ENCODE measurements around the gene EHBP1L1.

EHBP1L1 gene

DNA sequence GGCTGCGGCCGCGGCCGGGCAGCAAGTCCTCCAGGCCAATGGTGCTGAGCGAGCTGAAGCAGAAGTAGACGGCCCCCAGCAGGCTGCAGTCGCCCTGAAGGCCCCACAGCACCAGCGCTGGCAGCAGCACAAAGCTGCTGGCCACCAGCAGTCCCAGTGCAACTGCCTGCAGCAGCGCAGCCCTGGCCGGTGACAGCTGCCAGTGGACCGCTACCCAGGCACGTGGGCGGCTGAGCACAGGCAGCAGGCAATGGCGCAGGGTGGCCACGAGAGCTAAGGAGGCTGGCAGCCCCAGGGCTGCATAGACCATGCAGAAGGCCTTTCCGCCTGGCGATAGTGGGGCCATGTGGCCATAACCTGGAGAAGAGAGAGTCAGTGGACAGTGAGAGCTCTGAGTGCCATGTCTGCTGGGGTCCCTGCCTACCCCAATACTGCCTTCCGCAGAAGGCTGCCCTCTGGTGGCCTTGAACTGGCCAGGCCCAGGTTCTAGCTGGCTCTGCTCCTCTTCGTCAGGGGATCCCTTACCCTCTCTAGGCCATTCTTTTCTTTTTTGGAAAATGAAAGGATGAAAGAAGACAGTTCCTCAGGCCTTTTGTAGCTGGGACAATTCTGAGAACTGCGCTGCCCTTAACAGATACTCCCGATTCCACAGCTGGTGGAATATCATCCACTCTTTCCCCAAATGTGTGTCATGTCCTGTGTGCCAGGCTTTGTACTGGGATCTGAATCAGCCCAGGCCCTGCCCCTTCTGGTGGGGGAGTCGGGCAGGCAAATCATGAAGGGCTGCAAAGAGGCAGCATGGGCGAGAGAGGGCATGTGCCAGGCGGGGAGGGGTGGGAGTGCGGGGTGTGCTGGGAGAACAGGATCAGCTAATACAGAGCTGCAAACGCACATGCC lies 17.9 kb downstream of the EHBP1L1 start:
- Histone ChIP-seq H3K4me3 (ENCODE audit: insufficient read depth in 1 of 2, low read depth in 1 of 2, low read length in 2 of 2) (peak overlapping the region in 1 of 2 experiments; percentile 9), H3K14ac (ENCODE audit: low read length in 2 of 2) (no peak overlapping the region), H3K4me1 (ENCODE audit: control insufficient read depth, insufficient read depth, low read depth, low read length) (peaks cover 33% of the 10 kb centered on the region), H2BK15ac (ENCODE audit: low read depth, poor library complexity, severe bottlenecking) (no peak overlapping the region), H3K36me3 (ENCODE audit: control insufficient read depth in 1 of 2, insufficient read depth in 2 of 2, low read depth in 1 of 2, low read length in 2 of 2) (peaks cover 43 to 55% of the 10 kb centered on the region in 2 experiments), H3K4ac (ENCODE audit: low read depth in 1 of 2, low read length in 2 of 2) (peak overlapping the region in 1 of 2 experiments; percentile 82), H2AK5ac (ENCODE audit: low read length, severe bottlenecking) (no peak overlapping the region), H3K4me2 (ENCODE audit: low read length, poor library complexity, severe bottlenecking) (no peak overlapping the region), H4K91ac (ENCODE audit: low read length) (no peak overlapping the region), H3K27me3 (ENCODE audit: control insufficient read depth in 1 of 2, insufficient read depth in 1 of 2, low read length in 2 of 2) (no peaks in the 10 kb centered on the region), H2BK5ac (ENCODE audit: low read depth, low read length, poor library complexity, severe bottlenecking) (no peak overlapping the region), H4K8ac (ENCODE audit: low read length) (peak overlapping the region; percentile 72), H3K9me3 (ENCODE audit: control insufficient read depth, low read length) (no peaks in the 10 kb centered on the region), H3K18ac (ENCODE audit: low read depth in 1 of 2, low read length in 2 of 2) (peak overlapping the region; percentile 30 to 67), H3K23ac (ENCODE audit: low read length in 2 of 2) (no peak overlapping the region), H3K27ac (ENCODE audit: low read length, poor library complexity, severe bottlenecking) (no peak overlapping the region), H2BK12ac (ENCODE audit: low read length in 2 of 2) (no peak overlapping the region), H2AFZ (ENCODE audit: low read depth, low read length) (no peak overlapping the region), H3K9ac (ENCODE audit: low read length) (no peak overlapping the region), H3K79me1 (replicated peaks; ENCODE audit: low read length, poor library complexity, severe bottlenecking) (peaks cover 9% of the 10 kb centered on the region), H2BK120ac (ENCODE audit: low read depth, low read length) (no peak overlapping the region)
- DNase-seq: peak; percentile 57
- 89% methylated on average over 26 of the region's 26 CpGs for WGBS

- no peak overlapping the region for H3K27ac ChIP-seq (ENCODE audit: low read length, poor library complexity, severe bottlenecking)
- no peak overlapping the region for H3K23ac ChIP-seq (ENCODE audit: low read length in 2 of 2)
- H2AFZ ChIP-seq (ENCODE audit: low read depth, low read length): no peak overlapping the region
- DNase-seq: no peak
- peak overlapping the region; percentile 26 for H3K9ac ChIP-seq (ENCODE audit: low read length)
- H4K8ac ChIP-seq (ENCODE audit: low read length): peak overlapping the region; percentile 24
- H3K9me3 ChIP-seq (ENCODE audit: control insufficient read depth, low read length): no peaks in the 10 kb centered on the region
- H3K4me2 ChIP-seq (ENCODE audit: low read length, poor library complexity, severe bottlenecking): no peak overlapping the region
- peaks cover 25% of the 10 kb centered on the region for H3K4me1 ChIP-seq (ENCODE audit: control insufficient read depth, insufficient read depth, low read depth, low read length)
- no peak overlapping the region for H3K4ac ChIP-seq (ENCODE audit: low read depth in 1 of 2, low read length in 2 of 2)
- H3K4me3 ChIP-seq (ENCODE audit: insufficient read depth in 1 of 2, low read depth in 1 of 2, low read length in 2 of 2): no peak overlapping the region
- no peak overlapping the region for H2BK5ac ChIP-seq (ENCODE audit: low read depth, low read length, poor library complexity, severe bottlenecking)
- no peak overlapping the region for H2BK12ac ChIP-seq (ENCODE audit: low read length in 2 of 2)
- H3K36me3 ChIP-seq (ENCODE audit: control insufficient read depth in 1 of 2, insufficient read depth in 2 of 2, low read depth in 1 of 2, low read length in 2 of 2): peaks cover 47 to 59% of the 10 kb centered on the region in 2 experiments
- no peak overlapping the region for H2BK15ac ChIP-seq (ENCODE audit: low read depth, poor library complexity, severe bottlenecking)
- H2BK120ac ChIP-seq (ENCODE audit: low read depth, low read length): no peak overlapping the region
- WGBS: 92% methylated on average over 3 of the region's 3 CpGs
- no peak overlapping the region for H3K14ac ChIP-seq (ENCODE audit: low read length in 2 of 2)
- H3K27me3 ChIP-seq (ENCODE audit: control insufficient read depth in 1 of 2, insufficient read depth in 1 of 2, low read length in 2 of 2): no peaks in the 10 kb centered on the region
- no peak overlapping the region for H3K18ac ChIP-seq (ENCODE audit: low read depth in 1 of 2, low read length in 2 of 2)
- H4K91ac ChIP-seq (ENCODE audit: low read length): no peak overlapping the region
- peaks cover 4% of the 10 kb centered on the region for H3K79me1 ChIP-seq (replicated peaks; ENCODE audit: low read length, poor library complexity, severe bottlenecking)
- no peak overlapping the region for H2AK5ac ChIP-seq (ENCODE audit: low read length, severe bottlenecking)
These were observed 19.3 kb downstream of the EHBP1L1 start for GRCh38 chr11:65595131-65595530.

DNA sequence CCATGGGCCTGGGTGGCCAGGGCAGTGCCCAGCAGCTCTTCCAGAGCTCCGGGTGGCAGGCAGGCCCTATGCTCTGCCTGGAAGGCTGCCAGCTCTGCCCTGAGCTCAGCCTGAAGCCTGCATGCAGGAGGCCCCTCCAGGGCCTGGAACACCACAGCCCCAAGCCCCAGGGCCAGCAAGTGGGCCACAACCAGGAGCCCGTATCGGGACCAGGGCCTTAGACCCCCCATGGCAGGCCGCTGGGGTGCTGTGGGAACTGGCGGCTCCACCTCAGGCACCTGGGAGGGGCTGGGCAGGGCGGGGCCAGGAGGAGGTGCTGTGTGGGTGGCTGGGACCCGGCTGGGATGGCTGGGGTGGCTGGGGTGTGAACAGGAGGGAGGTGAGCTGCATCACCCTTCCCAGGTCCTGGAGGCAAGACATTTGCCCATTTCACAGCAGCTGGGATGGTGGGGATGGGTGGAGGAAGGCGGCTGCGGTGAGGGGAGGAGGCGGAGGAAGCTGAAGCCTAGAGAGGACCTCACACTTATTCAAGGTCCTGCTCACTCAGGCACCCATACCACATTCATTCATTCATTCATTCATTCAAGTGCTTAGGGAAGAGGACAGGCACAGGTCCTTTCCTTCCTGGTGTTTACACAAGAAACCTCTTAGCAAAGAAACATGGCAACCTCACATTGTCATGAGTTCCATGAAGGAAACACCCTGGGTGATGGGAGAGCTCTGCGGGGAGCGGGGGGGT lies 19.9 kb downstream of the EHBP1L1 start, which contains the start of gene KCNK7:
Gene KCNK7 (minus strand): TSS at position 258 of the 739 bp plus-strand sequence. CDS start 28 bp downstream, at position 230.
- H3K23ac ChIP-seq (ENCODE audit: low read length in 2 of 2): no peak within 1 kb of the TSS
- H3K9ac ChIP-seq (ENCODE audit: low read length): peak within 1 kb of the TSS; percentile 26
- H3K4me1 ChIP-seq (ENCODE audit: control insufficient read depth, insufficient read depth, low read depth, low read length): peaks cover 22% of the 10 kb centered on the region
- peaks cover 47 to 60% of the 10 kb centered on the region in 2 experiments for H3K36me3 ChIP-seq (ENCODE audit: control insufficient read depth in 1 of 2, insufficient read depth in 2 of 2, low read depth in 1 of 2, low read length in 2 of 2)
- peak within 1 kb of the TSS in 1 of 2 experiments; percentile 40 for H2BK12ac ChIP-seq (ENCODE audit: low read length in 2 of 2)
- H4K91ac ChIP-seq (ENCODE audit: low read length): no peak within 1 kb of the TSS
- H2AFZ ChIP-seq (ENCODE audit: low read depth, low read length): no peak within 1 kb of the TSS
- no peaks in the 10 kb centered on the region for H3K9me3 ChIP-seq (ENCODE audit: control insufficient read depth, low read length)
- H3K79me1 ChIP-seq (replicated peaks; ENCODE audit: low read length, poor library complexity, severe bottlenecking): peaks cover 4% of the 10 kb centered on the region
- H3K27ac ChIP-seq (ENCODE audit: low read length, poor library complexity, severe bottlenecking): no peak within 1 kb of the TSS
- H2BK15ac ChIP-seq (ENCODE audit: low read depth, poor library complexity, severe bottlenecking): peak within 1 kb of the TSS; percentile 39
- no peak for DNase-seq
- H4K8ac ChIP-seq (ENCODE audit: low read length): peak within 1 kb of the TSS; percentile 24
- H2BK5ac ChIP-seq (ENCODE audit: low read depth, low read length, poor library complexity, severe bottlenecking): no peak within 1 kb of the TSS
- H3K18ac ChIP-seq (ENCODE audit: low read depth in 1 of 2, low read length in 2 of 2): no peak within 1 kb of the TSS
- no peaks in the 10 kb centered on the region for H3K27me3 ChIP-seq (ENCODE audit: control insufficient read depth in 1 of 2, insufficient read depth in 1 of 2, low read length in 2 of 2)
- no peak within 1 kb of the TSS for H2AK5ac ChIP-seq (ENCODE audit: low read length, severe bottlenecking)
- H3K4ac ChIP-seq (ENCODE audit: low read depth in 1 of 2, low read length in 2 of 2): no peak within 1 kb of the TSS
- peak within 1 kb of the TSS in 1 of 2 experiments; percentile 6 for H3K14ac ChIP-seq (ENCODE audit: low read length in 2 of 2)
- H3K4me3 ChIP-seq (ENCODE audit: insufficient read depth in 1 of 2, low read depth in 1 of 2, low read length in 2 of 2): peak within 1 kb of the TSS in 1 of 2 experiments; percentile 18
- no peak within 1 kb of the TSS for H3K4me2 ChIP-seq (ENCODE audit: low read length, poor library complexity, severe bottlenecking)
- 87% methylated on average over 12 of the region's 12 CpGs for WGBS
- no peak within 1 kb of the TSS for H2BK120ac ChIP-seq (ENCODE audit: low read depth, low read length)

- no peak overlapping the region for H4K91ac ChIP-seq (ENCODE audit: low read length)
- H2BK120ac ChIP-seq (ENCODE audit: low read depth, low read length): no peak overlapping the region
- H3K9ac ChIP-seq (ENCODE audit: low read length): no peak overlapping the region
- no peak overlapping the region for H3K4me2 ChIP-seq (ENCODE audit: low read length, poor library complexity, severe bottlenecking)
- no peak overlapping the region for H3K14ac ChIP-seq (ENCODE audit: low read length in 2 of 2)
- peaks cover 48 to 68% of the 10 kb centered on the region in 2 experiments for H3K36me3 ChIP-seq (ENCODE audit: control insufficient read depth in 1 of 2, insufficient read depth in 2 of 2, low read depth in 1 of 2, low read length in 2 of 2)
- H4K8ac ChIP-seq (ENCODE audit: low read length): no peak overlapping the region
- no peaks in the 10 kb centered on the region for H3K27me3 ChIP-seq (ENCODE audit: control insufficient read depth in 1 of 2, insufficient read depth in 1 of 2, low read length in 2 of 2)
- H2AFZ ChIP-seq (ENCODE audit: low read depth, low read length): no peak overlapping the region
- H3K18ac ChIP-seq (ENCODE audit: low read depth in 1 of 2, low read length in 2 of 2): no peak overlapping the region
- no peak overlapping the region for H3K4ac ChIP-seq (ENCODE audit: low read depth in 1 of 2, low read length in 2 of 2)
- no peak overlapping the region for H3K27ac ChIP-seq (ENCODE audit: low read length, poor library complexity, severe bottlenecking)
- 84% methylated on average over 5 of the region's 6 CpGs for WGBS
- DNase-seq: no peak
- no peaks in the 10 kb centered on the region for H3K9me3 ChIP-seq (ENCODE audit: control insufficient read depth, low read length)
- no peak overlapping the region for H3K23ac ChIP-seq (ENCODE audit: low read length in 2 of 2)
- H3K79me1 ChIP-seq (replicated peaks; ENCODE audit: low read length, poor library complexity, severe bottlenecking): peaks cover 6% of the 10 kb centered on the region
- H2AK5ac ChIP-seq (ENCODE audit: low read length, severe bottlenecking): no peak overlapping the region
- H2BK15ac ChIP-seq (ENCODE audit: low read depth, poor library complexity, severe bottlenecking): no peak overlapping the region
- no peak overlapping the region for H2BK5ac ChIP-seq (ENCODE audit: low read depth, low read length, poor library complexity, severe bottlenecking)
- no peak overlapping the region for H2BK12ac ChIP-seq (ENCODE audit: low read length in 2 of 2)
- H3K4me1 ChIP-seq (ENCODE audit: control insufficient read depth, insufficient read depth, low read depth, low read length): peaks cover 27% of the 10 kb centered on the region
- H3K4me3 ChIP-seq (ENCODE audit: insufficient read depth in 1 of 2, low read depth in 1 of 2, low read length in 2 of 2): peak overlapping the region in 1 of 2 experiments; percentile 18
These were observed 20.7 kb downstream of the EHBP1L1 start for GRCh38 chr11:65596520-65596919.

Data from mesenchymal stem cell (in vitro differentiated cells and primary cell).